ENCODE results near the gene SRP14. TPM values are rescaled to one million over a fixed set of nuclear protein-coding genes. Genes with fewer than 3 reads are reported as not detected.
"Not testable (repeated sequence)": the region's sequence is repeated elsewhere in the genome, so short reads cannot be mapped to it uniquely, and the experiment has no call there.

SRP14 gene
- total RNA-seq, 4 donors from 2014 or later: 177 to 369 (median 237) TPM

DNA sequence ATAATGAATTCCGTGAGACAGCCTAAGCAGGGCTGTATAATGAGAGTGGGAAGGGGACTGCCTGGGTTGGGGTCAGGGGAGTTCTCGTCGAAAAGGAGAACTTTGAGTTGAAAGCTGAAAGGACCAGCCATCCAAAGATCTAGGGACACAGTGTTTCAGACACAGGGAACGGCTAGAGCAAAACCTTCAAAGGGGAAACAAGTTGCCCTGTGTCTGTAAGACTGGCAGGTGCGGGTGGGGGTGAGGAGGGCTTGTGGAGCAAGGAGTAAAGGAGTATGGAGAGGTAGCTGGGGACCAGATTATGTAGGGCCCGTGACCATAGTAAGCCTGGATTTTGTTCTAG is 1.3 kb upstream of the SRP14 start:
- no peaks in the 10 kb centered on the region for H3K9me3 ChIP-seq
- intact Hi-C loops (cut with DNase I): loop anchor here (10.0 kb wide), 1 partner anchor 235 kb away; no protein-coding TSS in a partner anchor
- peak overlapping the region in 1 of 4 donors; percentile 97 for H3K27ac ChIP-seq
- DNase-seq: no peak
- H3K4me3 ChIP-seq: peak overlapping the region in 1 of 4 donors; percentile 92
- no peaks in the 10 kb centered on the region for H3K27me3 ChIP-seq
- H3K4me1 ChIP-seq: peaks cover 10 to 49% (median 20%) of the 10 kb centered on the region in 3 donors
- peaks cover 5 to 21% (median 17%) of the 10 kb centered on the region in 3 donors for H3K36me3 ChIP-seq
- no peak for TF ChIP-seq POLR2A (IDR thresholded peaks at IDR 0.05)
- TF ChIP-seq, protein P1, sequence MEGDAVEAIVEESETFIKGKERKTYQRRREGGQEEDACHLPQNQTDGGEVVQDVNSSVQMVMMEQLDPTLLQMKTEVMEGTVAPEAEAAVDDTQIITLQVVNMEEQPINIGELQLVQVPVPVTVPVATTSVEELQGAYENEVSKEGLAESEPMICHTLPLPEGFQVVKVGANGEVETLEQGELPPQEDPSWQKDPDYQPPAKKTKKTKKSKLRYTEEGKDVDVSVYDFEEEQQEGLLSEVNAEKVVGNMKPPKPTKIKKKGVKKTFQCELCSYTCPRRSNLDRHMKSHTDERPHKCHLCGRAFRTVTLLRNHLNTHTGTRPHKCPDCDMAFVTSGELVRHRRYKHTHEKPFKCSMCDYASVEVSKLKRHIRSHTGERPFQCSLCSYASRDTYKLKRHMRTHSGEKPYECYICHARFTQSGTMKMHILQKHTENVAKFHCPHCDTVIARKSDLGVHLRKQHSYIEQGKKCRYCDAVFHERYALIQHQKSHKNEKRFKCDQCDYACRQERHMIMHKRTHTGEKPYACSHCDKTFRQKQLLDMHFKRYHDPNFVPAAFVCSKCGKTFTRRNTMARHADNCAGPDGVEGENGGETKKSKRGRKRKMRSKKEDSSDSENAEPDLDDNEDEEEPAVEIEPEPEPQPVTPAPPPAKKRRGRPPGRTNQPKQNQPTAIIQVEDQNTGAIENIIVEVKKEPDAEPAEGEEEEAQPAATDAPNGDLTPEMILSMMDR (IDR thresholded peaks at IDR 0.05): no peak
- 68 to 84% methylated on average over 6 of the region's 6 CpGs for WGBS, 2 donors

DNA sequence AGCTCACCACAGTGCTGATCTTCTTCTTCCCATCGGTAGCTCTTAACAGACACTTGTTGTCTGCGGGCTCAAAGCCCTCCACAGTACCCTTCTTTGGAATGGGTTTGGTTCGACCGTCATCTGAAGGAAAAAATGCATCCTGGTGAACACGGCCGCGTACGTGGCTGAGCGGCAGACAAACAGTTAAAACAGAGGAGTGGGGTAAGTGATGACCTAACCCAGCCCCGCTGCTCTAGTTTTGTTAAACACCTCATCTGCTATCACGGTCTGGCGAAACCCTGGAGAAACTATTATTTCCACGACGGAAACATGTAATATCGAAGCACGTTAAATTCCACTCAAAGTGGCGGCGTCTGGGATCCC is 725 bp downstream of the SRP14 start:
- Histone ChIP-seq H3K4me1 (peaks cover 4 to 39% (median 11%) of the 10 kb centered on the region in 3 donors), H3K27me3 (no peaks in the 10 kb centered on the region), H3K27ac (peak overlapping the region; percentile 96 to 97 (median 97)), H3K36me3 (peaks cover 5 to 41% (median 37%) of the 10 kb centered on the region in 3 donors), H3K4me3 (peak overlapping the region; percentile 87 to 92 (median 90)), H3K9me3 (no peaks in the 10 kb centered on the region)
- WGBS, 2 donors: 2% methylated on average over 13 to 18 of the region's 18 CpGs
- TF ChIP-seq, protein P1 (IDR thresholded peaks at IDR 0.05): no peak
- TF ChIP-seq POLR2A (IDR thresholded peaks at IDR 0.05): no peak
- DNase-seq: no peak
- intact Hi-C loops (cut with DNase I): no loop called here

DNA sequence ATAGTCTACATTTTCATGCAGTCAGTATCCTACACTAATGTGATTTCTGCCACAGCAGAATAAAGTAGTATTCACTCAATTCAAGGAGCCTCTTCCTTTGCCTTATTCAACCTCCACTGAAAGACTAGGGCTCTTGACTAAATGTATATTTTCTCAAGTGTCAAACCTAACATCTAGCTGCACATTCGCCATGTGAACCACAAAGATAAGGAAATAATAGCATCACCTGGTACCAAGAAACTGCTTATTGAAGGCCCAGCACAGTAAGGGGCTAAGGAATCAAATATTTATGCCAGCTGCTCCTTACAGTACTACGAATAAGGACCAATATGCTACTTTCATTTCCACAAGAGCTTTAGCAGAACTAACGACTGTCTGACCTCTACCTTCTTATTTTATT is 1.3 kb downstream of the SRP14 start:
- Histone ChIP-seq H3K27me3 (no peaks in the 10 kb centered on the region), H3K4me3 (peak overlapping the region in 3 of 4 donors; percentile 87 to 92 (median 92)), H3K9me3 (no peaks in the 10 kb centered on the region), H3K36me3 (peaks cover 5 to 46% (median 37%) of the 10 kb centered on the region in 3 donors), H3K4me1 (peaks cover 4 to 39% (median 11%) of the 10 kb centered on the region in 3 donors), H3K27ac (peak overlapping the region in 2 of 4 donors; percentile 97)
- WGBS, 2 donors: 22 to 37% methylated on average over 3 of the region's 3 CpGs
- TF ChIP-seq, protein P1 (IDR thresholded peaks at IDR 0.05): no peak
- no peak for TF ChIP-seq POLR2A (IDR thresholded peaks at IDR 0.05)
- intact Hi-C loops (cut with DNase I): no loop called here
- no peak for DNase-seq

DNA sequence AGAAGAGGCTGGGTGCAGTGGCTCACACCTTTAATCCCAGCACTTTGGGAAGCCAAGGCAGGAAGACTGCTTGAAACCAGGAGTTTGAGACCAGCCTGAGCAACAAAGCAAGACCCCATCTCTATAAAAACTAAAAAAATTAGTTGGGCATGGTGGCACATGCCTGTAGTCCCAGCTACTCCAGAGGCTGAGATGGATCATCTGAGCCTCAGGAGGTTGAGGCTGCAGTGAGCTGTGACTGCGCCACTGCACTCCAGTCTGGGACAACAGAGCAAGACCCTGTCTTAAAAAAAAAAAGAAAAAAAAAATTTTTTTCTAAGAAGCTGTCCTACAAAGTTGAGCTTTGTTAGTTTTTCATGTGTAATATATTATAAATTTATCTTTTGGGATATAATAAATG is 3.8 kb downstream of the SRP14 start:
- H3K4me3 ChIP-seq; DNase-seq; H3K27ac ChIP-seq; H3K27me3 ChIP-seq; intact Hi-C loops (cut with DNase I); H3K9me3 ChIP-seq: not testable (repeated sequence)
- WGBS, 2 donors: 100% methylated on average over 1 of the region's 1 CpG
- H3K36me3 ChIP-seq: peaks cover 5 to 71% (median 50%) of the 10 kb centered on the region in 3 donors
- H3K4me1 ChIP-seq: peaks cover 4 to 32% (median 11%) of the 10 kb centered on the region in 3 donors

DNA sequence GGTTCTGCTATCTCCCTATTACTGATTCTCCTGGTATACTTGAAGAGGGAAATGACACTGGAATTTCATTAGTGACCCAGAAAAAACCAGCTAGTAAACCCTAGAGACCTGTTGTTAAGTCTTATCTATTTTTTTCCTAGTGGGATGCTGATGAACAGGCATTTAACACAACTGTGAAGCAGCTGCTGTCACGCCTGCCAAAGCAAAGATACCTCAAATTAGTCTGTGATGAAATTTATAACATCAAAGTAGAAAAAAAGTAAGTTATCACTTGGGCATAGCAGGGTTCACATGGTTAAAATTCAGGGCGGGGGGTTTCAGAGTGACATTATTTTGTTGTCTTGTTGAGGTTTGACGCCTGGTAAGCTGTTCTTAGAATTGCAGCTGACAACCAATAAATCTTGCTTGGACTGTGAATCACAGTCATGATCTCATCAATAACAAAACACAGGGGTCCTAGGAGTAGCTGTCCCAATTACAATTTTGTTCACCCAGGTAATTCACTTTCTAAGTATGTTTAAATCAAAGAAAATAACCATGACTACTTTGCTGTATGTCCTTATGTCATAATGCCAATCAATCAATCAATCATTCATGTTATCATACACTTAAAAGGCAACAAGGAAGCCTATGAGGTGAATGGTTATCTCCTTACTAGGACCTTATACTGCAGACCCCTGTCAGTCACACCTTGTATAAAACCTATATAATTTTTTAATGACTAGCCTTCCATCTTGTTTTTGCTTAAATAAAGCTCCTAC is 4.6 kb downstream of the SRP14 start:
- Histone ChIP-seq H3K4me1 (peaks cover 4 to 23% (median 4%) of the 10 kb centered on the region in 3 donors), H3K27me3 (no peaks in the 10 kb centered on the region), H3K36me3 (peaks cover 5 to 80% (median 50%) of the 10 kb centered on the region in 3 donors), H3K4me3 (no peak overlapping the region), H3K9me3 (no peaks in the 10 kb centered on the region), H3K27ac (no peak overlapping the region)
- no peak for DNase-seq
- intact Hi-C loops (cut with DNase I): no loop called here
- WGBS, 2 donors: 80 to 85% methylated on average over 3 of the region's 3 CpGs
- TF ChIP-seq POLR2A (IDR thresholded peaks at IDR 0.05): no peak
- TF ChIP-seq, protein P1 (IDR thresholded peaks at IDR 0.05): no peak
